AG04450 (cell line): Measurements from ENCODE around the gene DLX6. TPM values are rescaled to one million over a fixed set of nuclear protein-coding genes. Genes with fewer than 3 reads are reported as not detected.
A peak's percentile ranks its signal among the peaks of the same experiment; 100 is the strongest.
"Not testable (repeated sequence)": the region's sequence is repeated elsewhere in the genome, so short reads cannot be mapped to it uniquely, and the experiment has no call there.

Source experiments
- CTCF ChIA-PET: fragments of 300-600, 350-600 bp; formaldehyde crosslinking; extraction: SDS; loops from one replicate; lab custom pipeline; 2022; ENCODE audit warnings: antibody characterized with exemption, inconsistent platforms; lab: Charles Lee
- POLR2A ChIA-PET: fragments of 350-600 bp; formaldehyde crosslinking; extraction: SDS; loops from one replicate; lab custom pipeline; 2021; ENCODE audit warnings: antibody characterized with exemption, inconsistent platforms; lab: Yijun Ruan, JAX
- DNase-seq: peaks from one replicate; pipeline ENCODE4 v3.0.0-alpha.2; 2011; ENCODE audit warnings: low read depth, low spot score
- H3K27ac ChIP-seq: one replicate; pipeline ENCODE4 v1.5.1; 2012; ENCODE audit warnings: low read depth, low read length, control low read depth
- H3K27me3 ChIP-seq: one replicate; pipeline ENCODE4 v1.6.0; 2012; ENCODE audit warnings: low read length; ENCODE audit not compliant: control insufficient read depth, insufficient read depth
- H3K4me3 ChIP-seq: 2 replicates; pipeline ENCODE4 v1.5.1; 2011; ENCODE audit warnings: mild to moderate bottlenecking, low read depth, low read length, control low read depth
- H3K9me3 ChIP-seq: 2 replicates; pipeline ENCODE4 v1.5.1; 2012; ENCODE audit warnings: low read length; ENCODE audit not compliant: control insufficient read depth, insufficient read depth
- CTCF ChIP-seq: IDR thresholded peaks from 2 replicates; pipeline ENCODE4 v1.5.1; 2011; ENCODE audit warnings: low read depth, low read length, control low read depth, inconsistent platforms
- polyA plus RNA-seq: library from polyadenylated mRNA; depleted of rRNA; stranded (reverse); fragments of >200 nt; gene quantifications from 2 replicates; pipeline ENCODE4 v1.2.3, GENCODE V29; 2011

DLX6 gene
- polyA plus RNA-seq, 1 experiment, result not detected

- Histone ChIP-seq H3K9me3 (peaks cover 3% of the 10 kb centered on the region), H3K4me3 (peak overlapping the region; percentile 46), H3K27me3 (peaks cover 56% of the 10 kb centered on the region), H3K27ac (no peak overlapping the region)
- TF ChIP-seq CTCF, result no peak
- ChIA-PET POLR2A (no interaction called here), CTCF (interaction anchor here (0.5 to 6.2 kb wide), 46 partner anchors 7 to 1521 kb away, joined by 3 to 156 read pairs (median 4); partner anchors contain the start of genes DLX6, DYNC1I1 and SDHAF3)
- no peak for DNase-seq
Observed at GRCh38 chr7:97026715-97027426, 21.5 kb downstream of the DLX6 start.

DNA sequence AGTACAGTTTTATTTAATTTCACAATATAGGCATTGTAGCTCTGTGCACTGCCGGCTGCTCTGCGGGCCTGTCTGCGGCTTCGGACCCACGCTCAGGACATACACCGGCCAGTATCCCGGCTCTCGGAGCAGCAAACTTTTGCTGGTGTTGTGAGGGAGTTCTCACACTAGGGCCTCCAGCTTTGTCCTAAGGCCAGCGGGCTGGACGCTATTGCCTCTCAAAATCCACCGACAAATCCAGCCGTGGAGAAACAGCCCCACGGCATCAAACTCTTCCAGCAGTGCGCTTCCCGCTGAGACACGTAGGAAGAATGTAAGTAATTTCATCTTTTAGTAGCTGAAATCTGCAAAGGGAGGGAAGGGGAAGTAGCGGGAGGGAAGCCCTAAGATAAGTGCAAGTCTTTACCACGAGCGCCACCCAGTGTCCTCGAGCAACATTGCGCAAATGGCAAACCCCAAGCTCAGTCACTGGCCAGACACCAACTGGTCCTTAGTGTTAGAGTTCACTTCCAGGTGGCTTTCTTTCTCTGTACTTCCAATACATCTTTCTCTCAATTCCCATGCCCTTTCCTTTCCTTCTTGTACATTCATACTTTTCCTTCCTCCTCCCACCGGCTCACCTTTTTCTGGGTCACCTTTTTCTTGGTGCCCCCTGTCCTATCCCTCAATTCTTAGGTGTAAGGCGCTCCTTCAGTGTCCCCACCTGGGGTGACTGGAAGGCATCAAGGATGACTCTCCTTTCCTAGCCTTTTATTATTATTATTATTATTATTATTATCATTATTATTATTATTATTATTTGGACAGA, 22.3 kb downstream of the DLX6 start:
- H3K4me3 ChIP-seq, result peak overlapping the region; percentile 46
- H3K27ac ChIP-seq, result no peak overlapping the region

GRCh38 chr7:97034213-97034852, 29.0 kb downstream of the DLX6 start:
- CTCF ChIA-PET, DNase-seq, POLR2A ChIA-PET, H3K27me3 ChIP-seq, H3K27ac ChIP-seq, H3K9me3 ChIP-seq, H3K4me3 ChIP-seq: not testable (repeated sequence)

More for the DNA sequence above, 22.3 kb downstream of the DLX6 start:
- Histone ChIP-seq H3K9me3 (no peaks in the 10 kb centered on the region; the same call in 1 of the 2 replicates), H3K27me3 (peaks cover 48% of the 10 kb centered on the region)
- DNase-seq, result peak; percentile 69
- POLR2A ChIA-PET, result no interaction called here
- CTCF ChIA-PET, result interaction anchor here (0.5 to 6.2 kb wide), 45 partner anchors 8 to 1256 kb away, joined by 3 to 156 read pairs (median 4); partner anchors contain the start of genes DLX6, DYNC1I1 and SDHAF3
- TF ChIP-seq CTCF, result peak; percentile 90

DNA sequence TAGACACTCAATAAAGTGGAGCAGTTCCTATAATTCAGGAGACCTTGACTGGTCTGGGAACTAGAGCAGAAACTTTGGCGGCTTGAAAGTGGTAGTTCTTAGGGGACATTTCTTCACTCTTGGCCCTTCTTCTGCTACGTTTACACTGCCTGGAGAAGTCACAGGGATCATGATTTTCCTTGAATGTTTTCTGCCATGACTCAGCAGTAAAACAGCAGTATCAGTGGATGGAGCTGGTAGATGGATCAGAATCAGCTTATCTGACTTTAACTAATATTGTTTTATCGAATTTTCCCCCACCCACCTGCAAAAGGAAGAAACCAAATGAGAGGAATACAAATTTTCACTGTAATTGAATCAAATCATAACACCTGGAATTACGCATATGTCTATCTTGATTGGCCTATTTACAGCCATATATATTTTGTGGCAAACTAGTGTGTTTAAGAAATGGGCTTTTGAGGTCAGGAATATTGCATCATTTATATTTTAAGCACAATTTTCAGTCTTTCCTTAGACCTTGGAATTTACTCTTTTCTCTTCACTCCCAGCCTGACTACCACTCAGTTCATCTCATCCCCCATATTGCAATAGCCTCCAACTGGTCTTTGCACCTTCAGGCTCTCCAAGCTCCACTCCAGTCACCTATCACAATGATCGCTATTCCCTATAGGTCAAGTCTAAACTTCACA, 34.2 kb downstream of the DLX6 start:
- DNase-seq, result no peak
- H3K27ac ChIP-seq, result no peak overlapping the region
- no peak overlapping the region for H3K4me3 ChIP-seq
- POLR2A ChIA-PET, result no interaction called here
- CTCF ChIA-PET, result interaction anchor here (1.0 kb wide), 2 partner anchors 10 to 65 kb away, joined by 3 read pairs; no protein-coding TSS in a partner anchor
- no peaks in the 10 kb centered on the region for H3K27me3 ChIP-seq
- peaks cover 1% of the 10 kb centered on the region; the same call in 1 of the 2 replicates for H3K9me3 ChIP-seq
- TF ChIP-seq CTCF, result no peak

DNA sequence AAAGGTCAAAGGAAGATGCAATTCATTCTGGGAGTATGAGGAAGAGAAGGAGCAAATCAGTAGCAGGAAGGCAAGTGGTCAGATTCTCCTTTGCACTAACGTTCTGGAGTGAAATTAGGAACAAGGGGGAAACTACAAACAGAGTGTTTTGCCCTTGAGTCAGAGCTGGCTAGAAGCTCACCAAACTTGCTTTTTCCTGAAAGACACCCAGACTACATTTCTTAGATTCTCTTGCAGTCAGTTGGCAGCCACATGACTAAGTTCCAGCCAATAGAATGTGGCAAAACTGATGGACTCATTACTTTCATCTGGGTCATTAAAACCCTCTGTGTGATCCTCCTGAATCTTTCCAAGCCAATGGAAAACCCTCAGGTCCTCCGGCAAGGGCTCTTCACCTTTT, 37.9 kb downstream of the DLX6 start:
- H3K27me3 ChIP-seq, result no peaks in the 10 kb centered on the region
- no peak overlapping the region for H3K27ac ChIP-seq
- no peak for DNase-seq
- no peaks in the 10 kb centered on the region for H3K9me3 ChIP-seq
- ChIA-PET POLR2A (no interaction called here), CTCF (no interaction called here)
- no peak for TF ChIP-seq CTCF
- H3K4me3 ChIP-seq, result no peak overlapping the region
